Measurements from ENCODE around the gene UGT1A8.

GRCh38 chr2:233728723-233729301 lies 111.4 kb downstream of the UGT1A8 start, which contains the start of gene UGT1A3:
- no peak for TF ChIP-seq EZH2 (IDR thresholded peaks at IDR 0.05; ENCODE audit: low read length, missing control alignments)
- no peak for TF ChIP-seq CTCF (conservative IDR thresholded peaks at IDR 0.05 in 1 of 2, IDR thresholded peaks at IDR 0.05 in 1 of 2; ENCODE audit: low read depth in 1 of 2, low read length in 2 of 2)
